ENCODE measurements around the gene WDR88. TPM values are rescaled to one million over a fixed set of nuclear protein-coding genes. Genes with fewer than 3 reads are reported as not detected.

WDR88 gene
- total and polyA plus RNA-seq, 2 of the 4 experiments (the other 2 are of a cell fraction) = not detected

GRCh38 chr19:33206261-33207039 is 74.5 kb downstream of the WDR88 start:
- no peak overlapping the region for H2BK120ac ChIP-seq (ENCODE audit: low read depth, low read length)
- no peak overlapping the region for H3K4me2 ChIP-seq (ENCODE audit: low read depth, low read length)
- no peak overlapping the region for H3K56ac ChIP-seq (ENCODE audit: extremely low read depth, insufficient read depth, low read length)
- no peak overlapping the region for H3K9ac ChIP-seq (ENCODE audit: low read depth, low read length)
- peaks cover 0 to 8% of the 10 kb centered on the region in 2 experiments; a peak in 1 of 4 replicates for H3K79me1 ChIP-seq (ENCODE audit: low read depth in 1 of 2, low read length in 2 of 2)
- peaks cover 5% of the 10 kb centered on the region; the same call in 1 of the 2 replicates for H3K9me1 ChIP-seq (ENCODE audit: insufficient read depth, low read length)
- H2BK20ac ChIP-seq (ENCODE audit: low read depth, low read length) = no peak overlapping the region
- no peak overlapping the region for H3K18ac ChIP-seq (ENCODE audit: low read depth, low read length)
- CTCF ChIA-PET = no interaction called here
- no peak for DNase-seq
- H3K27ac ChIP-seq (ENCODE audit: insufficient read depth, low read length) = no peak overlapping the region
- TF ChIP-seq CEBPB (IDR thresholded peaks at IDR 0.05; ENCODE audit: low read depth, low read length) (no peak), MXI1 (IDR thresholded peaks at IDR 0.05; ENCODE audit: borderline replicate concordance, low read depth, low read length) (no peak), SMC3 (IDR thresholded peaks at IDR 0.05; ENCODE audit: low read depth, low read length) (no peak), RCOR1 (IDR thresholded peaks at IDR 0.05; ENCODE audit: insufficient replicate concordance, low read length) (no peak), MAFK (IDR thresholded peaks at IDR 0.05; ENCODE audit: low read depth, low read length) (no peak), RAD21 (IDR thresholded peaks at IDR 0.05; ENCODE audit: low read length) (no peak)
- TF ChIP-seq, protein P1, sequence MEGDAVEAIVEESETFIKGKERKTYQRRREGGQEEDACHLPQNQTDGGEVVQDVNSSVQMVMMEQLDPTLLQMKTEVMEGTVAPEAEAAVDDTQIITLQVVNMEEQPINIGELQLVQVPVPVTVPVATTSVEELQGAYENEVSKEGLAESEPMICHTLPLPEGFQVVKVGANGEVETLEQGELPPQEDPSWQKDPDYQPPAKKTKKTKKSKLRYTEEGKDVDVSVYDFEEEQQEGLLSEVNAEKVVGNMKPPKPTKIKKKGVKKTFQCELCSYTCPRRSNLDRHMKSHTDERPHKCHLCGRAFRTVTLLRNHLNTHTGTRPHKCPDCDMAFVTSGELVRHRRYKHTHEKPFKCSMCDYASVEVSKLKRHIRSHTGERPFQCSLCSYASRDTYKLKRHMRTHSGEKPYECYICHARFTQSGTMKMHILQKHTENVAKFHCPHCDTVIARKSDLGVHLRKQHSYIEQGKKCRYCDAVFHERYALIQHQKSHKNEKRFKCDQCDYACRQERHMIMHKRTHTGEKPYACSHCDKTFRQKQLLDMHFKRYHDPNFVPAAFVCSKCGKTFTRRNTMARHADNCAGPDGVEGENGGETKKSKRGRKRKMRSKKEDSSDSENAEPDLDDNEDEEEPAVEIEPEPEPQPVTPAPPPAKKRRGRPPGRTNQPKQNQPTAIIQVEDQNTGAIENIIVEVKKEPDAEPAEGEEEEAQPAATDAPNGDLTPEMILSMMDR (conservative IDR thresholded peaks at IDR 0.05; ENCODE audit: low read depth, low read length) = no peak
- dilution Hi-C loops (cut with HindIII; ENCODE audit: low sequenced_read_pairs, unreplicated experiment) = no loop called here
- H3K36me3 ChIP-seq (ENCODE audit: control insufficient read depth, insufficient read depth, low read length) = peaks cover 17% of the 10 kb centered on the region
- no peak overlapping the region for H2BK5ac ChIP-seq (ENCODE audit: low read depth, low read length, poor library complexity, severe bottlenecking)
- no peaks in the 10 kb centered on the region for H3K9me3 ChIP-seq (ENCODE audit: control insufficient read depth, insufficient read depth, low read length)
- ATAC-seq (ENCODE audit: low read depth) = no peak
- peak overlapping the region; percentile 28 for H2AK9ac ChIP-seq (replicated peaks; ENCODE audit: low read depth, low read length, poor library complexity)
- POLR2A ChIA-PET (ENCODE audit: unreplicated experiment) = no interaction called here
- H2BK15ac ChIP-seq (ENCODE audit: low read depth, low read length) = no peak overlapping the region
- no peaks in the 10 kb centered on the region for H4K20me1 ChIP-seq (ENCODE audit: insufficient read depth, low read length)
- no peak overlapping the region for H3K4me3 ChIP-seq (ENCODE audit: insufficient read depth, low read depth, low read length)
- no TSS peak for BruUV-seq (replicated peaks)
- intact Hi-C loops (cut with micrococcal nuclease) = no loop called here
- H4K91ac ChIP-seq (ENCODE audit: insufficient read depth, low read depth, low read length) = no peak overlapping the region
- H4K5ac ChIP-seq (ENCODE audit: low read depth, low read length) = no peak overlapping the region
- H3K27me3 ChIP-seq (ENCODE audit: control insufficient read depth, insufficient read depth, low read length) = no peaks in the 10 kb centered on the region
- no peak overlapping the region for H4K8ac ChIP-seq (ENCODE audit: low read depth in 2 of 2, low read length in 2 of 2)
- H3K23ac ChIP-seq (ENCODE audit: low read depth, low read length) = no peak overlapping the region
- H3K14ac ChIP-seq (replicated peaks; ENCODE audit: low read depth, low read length) = no peak overlapping the region
- in situ Hi-C loops (cut with MboI; ENCODE audit: low sequenced_read_pairs) = no loop called here
- no peak overlapping the region for H3K4ac ChIP-seq (ENCODE audit: low read depth, low read length)
- H3K4me1 ChIP-seq (ENCODE audit: control insufficient read depth, insufficient read depth, low read length) = no peaks in the 10 kb centered on the region
- peak overlapping the region; percentile 14 for H2AFZ ChIP-seq (replicated peaks; ENCODE audit: low read length, poor library complexity)
- 99% methylated on average over 8 of the region's 38 CpGs; no CpG with 5 or more reads in 1 of the 2 experiments for WGBS, 2 experiments (ENCODE audit: extremely low coverage in 2 of 2, insufficient read length in 1 of 2)
- no peak overlapping the region for H2AK5ac ChIP-seq (ENCODE audit: low read depth, low read length)

Measured in IMR-90 (cell line).